DMS 273 (cell line): ENCODE results near the gene SEC24D.

Experiments
- DNase-seq: peaks from one replicate; lab custom pipeline; 2025; ENCODE audit not compliant: unreplicated experiment; lab: John Stamatoyannopoulos, UW

Gene SEC24D

GRCh38 chr4:118846979-118847378 lies 11.1 kb upstream of the SEC24D start:
- no peak for DNase-seq

GRCh38 chr4:118845552-118846050 lies 9.7 kb upstream of the SEC24D start:
- peak; percentile 85 for DNase-seq

- DNase-seq, result no peak
Measured at GRCh38 chr4:118843237-118843636, 7.3 kb upstream of the SEC24D start.

- DNase-seq, result no peak
Measured at GRCh38 chr4:118842055-118842454, 6.1 kb upstream of the SEC24D start.

GRCh38 chr4:118839221-118839927 lies 3.4 kb upstream of the SEC24D start:
- DNase-seq, result no peak

GRCh38 chr4:118837121-118837507 lies 1.2 kb upstream of the SEC24D start:
- DNase-seq, result peak; percentile 31

- DNase-seq, result peak; percentile 88
Measured at GRCh38 chr4:118836301-118837120, 585 bp upstream of the SEC24D start.

- DNase-seq, result peak; percentile 56
Measured at GRCh38 chr4:118834960-118835569, 861 bp downstream of the SEC24D start.

GRCh38 chr4:118834070-118834469 lies 1.9 kb downstream of the SEC24D start:
- DNase-seq, result no peak

GRCh38 chr4:118833192-118833820 lies 2.6 kb downstream of the SEC24D start:
- no peak for DNase-seq

- DNase-seq, result no peak
Measured at GRCh38 chr4:118829107-118829506, 6.8 kb downstream of the SEC24D start.

- DNase-seq, result no peak
Measured at GRCh38 chr4:118826723-118827444, 9.0 kb downstream of the SEC24D start.

GRCh38 chr4:118825799-118826198 lies 10.1 kb downstream of the SEC24D start:
- DNase-seq, result no peak

- DNase-seq, result no peak
Measured at GRCh38 chr4:118824141-118824540, 11.8 kb downstream of the SEC24D start.

GRCh38 chr4:118823471-118823870 lies 12.5 kb downstream of the SEC24D start:
- DNase-seq, result peak; percentile 8

GRCh38 chr4:118821590-118822293 lies 14.2 kb downstream of the SEC24D start:
- DNase-seq, result no peak

- DNase-seq, result peak; percentile 50
Measured at GRCh38 chr4:118817178-118817930, 18.6 kb downstream of the SEC24D start.

- DNase-seq, result no peak
Measured at GRCh38 chr4:118816538-118817177, 19.3 kb downstream of the SEC24D start.

- peak; percentile 66 for DNase-seq
Measured at GRCh38 chr4:118814891-118815290, 21.0 kb downstream of the SEC24D start.
